HEK293 (cell line): ENCODE data around the gene TRUB1.

Source experiments
- CTCF ChIA-PET: fragments of 350-600 bp; formaldehyde crosslinking; extraction: SDS; loops from one replicate; lab custom pipeline; 2021; ENCODE audit warnings: antibody characterized with exemption; lab: Yijun Ruan, JAX
- POLR2A ChIA-PET: fragments of 300-600 bp; formaldehyde crosslinking; extraction: SDS; loops from one replicate; lab custom pipeline; 2020; ENCODE audit warnings: antibody characterized with exemption, inconsistent platforms; lab: Yijun Ruan, JAX
- H3K27ac ChIP-seq: fragments of 200-500 bp; sonication (Bioruptor generic); 2 replicates; pipeline ENCODE4 v1.5.1; 2014; ENCODE audit warnings: low read depth, low read length, control low read depth, inconsistent platforms; ENCODE audit errors: extremely low read depth
- H3K36me3 ChIP-seq, 2 experiments: fragments of 200-500 bp in 1 of 2; sonication (Bioruptor generic) in 1 of 2; 1 replicate in 1 of 2; 2 replicates in 1 of 2; pipeline ENCODE4 v1.5.1; 2014 to 2017; ENCODE audit warnings: inconsistent platforms in 2 of 2, low read length in 2 of 2; ENCODE audit not compliant: control insufficient read depth in 2 of 2, insufficient read depth in 1 of 2
- H3K4me1 ChIP-seq: fragments of 200-500 bp; sonication (Bioruptor generic); 2 replicates; pipeline ENCODE4 v1.5.1; 2014; ENCODE audit warnings: mild to moderate bottlenecking, low read length, inconsistent platforms; ENCODE audit not compliant: control insufficient read depth, insufficient read depth
- H3K4me3 ChIP-seq: 2 replicates; pipeline ENCODE4 v1.5.1; 2011; ENCODE audit warnings: low read depth, mild to moderate bottlenecking, control low read depth, low read length, moderate library complexity
- H3K9me3 ChIP-seq: fragments of 200-500 bp; sonication (Bioruptor generic); 2 replicates; pipeline ENCODE4 v1.5.1; 2014; ENCODE audit warnings: low read depth, low read length, inconsistent platforms; ENCODE audit not compliant: control insufficient read depth, insufficient read depth
- KLF1 ChIP-seq: fragments of 450-650 bp; formaldehyde crosslinking; IDR thresholded peaks from 2 replicates; pipeline ENCODE4 v1.5.1; 2016; ENCODE audit warnings: missing biosample characterization, missing genetic modification characterization
- SALL2 ChIP-seq: fragments of 450-650 bp; formaldehyde crosslinking; IDR thresholded peaks from 2 replicates; pipeline ENCODE4 v1.5.0; 2017; ENCODE audit warnings: missing biosample characterization, mild to moderate bottlenecking, missing genetic modification characterization, borderline replicate concordance
- ZBTB21 ChIP-seq: fragments of 450-650 bp; formaldehyde crosslinking; IDR thresholded peaks from 2 replicates; pipeline ENCODE4 v1.5.1; 2017; ENCODE audit warnings: missing biosample characterization, missing genetic modification characterization
- ZNF121 ChIP-seq: fragments of 450-650 bp; formaldehyde crosslinking; IDR thresholded peaks from 2 replicates; pipeline ENCODE4 v1.5.1; 2016; ENCODE audit warnings: missing biosample characterization, missing genetic modification characterization
- ZNF138 ChIP-seq: fragments of 450-650 bp; formaldehyde crosslinking; IDR thresholded peaks from 2 replicates; pipeline ENCODE4 v1.5.1; 2016; ENCODE audit warnings: missing biosample characterization, missing genetic modification characterization, borderline replicate concordance
- ZNF549 ChIP-seq: fragments of 450-650 bp; IDR thresholded peaks from 2 replicates; pipeline ENCODE4 v1.5.1; 2018; ENCODE audit warnings: missing biosample characterization, missing genetic modification characterization, mild to moderate bottlenecking, inconsistent platforms, moderate library complexity
- ZNF843 ChIP-seq: fragments of 450-650 bp; formaldehyde crosslinking; IDR thresholded peaks from 2 replicates; pipeline ENCODE4 v1.5.1; 2016; ENCODE audit warnings: missing biosample characterization, missing genetic modification characterization
- TF ChIP-seq, protein P1 (sequence below): fragments of 450-650 bp; formaldehyde crosslinking; IDR thresholded peaks from 2 replicates; pipeline ENCODE4 v1.5.1; 2017; ENCODE audit warnings: missing biosample characterization, mild to moderate bottlenecking, missing genetic modification characterization, moderate library complexity
- TF ChIP-seq, protein P2 (sequence below): fragments of 450-650 bp; formaldehyde crosslinking; conservative IDR thresholded peaks from 2 replicates; pipeline ENCODE4 v1.5.1; 2016; ENCODE audit warnings: low read depth, missing biosample characterization, missing genetic modification characterization
- TF ChIP-seq, protein P3 (sequence below): fragments of 450-650 bp; formaldehyde crosslinking; IDR thresholded peaks from 2 replicates; pipeline ENCODE4 v1.5.1; 2017; ENCODE audit warnings: missing biosample characterization, missing genetic modification characterization
- TF ChIP-seq, protein P4 (sequence below): fragments of 450-650 bp; formaldehyde crosslinking; IDR thresholded peaks from 2 replicates; pipeline ENCODE4 v1.5.1; 2016; ENCODE audit warnings: missing biosample characterization, missing genetic modification characterization
- TF ChIP-seq, protein P5 (sequence below): fragments of 450-650 bp; formaldehyde crosslinking; conservative IDR thresholded peaks from 2 replicates; pipeline ENCODE4 v1.5.1; 2016; ENCODE audit warnings: low read depth, missing biosample characterization, missing genetic modification characterization

The TRUB1 gene

DNA sequence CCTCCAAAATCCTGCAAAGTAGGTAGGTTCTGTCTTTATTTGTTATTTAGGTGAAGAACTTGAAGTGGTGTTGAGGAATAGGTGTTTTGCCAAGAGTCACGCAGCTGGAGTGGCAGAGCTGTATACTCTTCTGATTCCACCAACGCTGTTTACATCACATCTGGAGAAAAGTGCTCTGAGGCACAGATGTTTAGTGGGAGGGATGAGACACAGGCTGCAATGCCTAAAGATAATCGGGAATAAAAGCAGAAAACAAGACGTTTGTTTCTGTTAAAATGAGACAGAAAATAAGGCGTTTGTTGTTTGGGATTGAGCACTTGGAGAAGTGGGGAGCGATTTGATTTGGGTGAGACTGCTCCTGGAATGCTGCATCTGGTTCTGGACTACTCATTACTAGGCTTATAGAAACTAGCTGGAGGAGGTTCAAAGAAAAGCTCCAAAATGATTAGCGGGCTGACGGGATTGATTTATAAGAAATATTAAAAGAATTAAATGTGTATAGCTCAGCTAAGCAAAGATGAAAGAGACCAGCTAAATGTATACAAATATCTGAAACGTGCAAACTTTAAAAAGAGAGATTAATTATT is 54.3 kb downstream of the TRUB1 start:
- Histone ChIP-seq H3K4me1 (no peaks in the 10 kb centered on the region), H3K4me3 (no peak overlapping the region), H3K36me3 (no peaks in the 10 kb centered on the region), H3K27ac (no peak overlapping the region), H3K9me3 (no peaks in the 10 kb centered on the region)
- ChIA-PET POLR2A (no interaction called here), CTCF (interaction anchor here (1.4 kb wide), 1 partner anchor 37 kb away, joined by 5 read pairs; no protein-coding TSS in a partner anchor)
- TF ChIP-seq, protein P1, sequence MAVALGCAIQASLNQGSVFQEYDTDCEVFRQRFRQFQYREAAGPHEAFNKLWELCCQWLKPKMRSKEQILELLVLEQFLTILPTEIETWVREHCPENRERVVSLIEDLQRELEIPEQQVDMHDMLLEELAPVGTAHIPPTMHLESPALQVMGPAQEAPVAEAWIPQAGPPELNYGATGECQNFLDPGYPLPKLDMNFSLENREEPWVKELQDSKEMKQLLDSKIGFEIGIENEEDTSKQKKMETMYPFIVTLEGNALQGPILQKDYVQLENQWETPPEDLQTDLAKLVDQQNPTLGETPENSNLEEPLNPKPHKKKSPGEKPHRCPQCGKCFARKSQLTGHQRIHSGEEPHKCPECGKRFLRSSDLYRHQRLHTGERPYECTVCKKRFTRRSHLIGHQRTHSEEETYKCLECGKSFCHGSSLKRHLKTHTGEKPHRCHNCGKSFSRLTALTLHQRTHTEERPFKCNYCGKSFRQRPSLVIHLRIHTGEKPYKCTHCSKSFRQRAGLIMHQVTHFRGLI = no peak
- TF ChIP-seq ZNF843 = no peak
- no peak for TF ChIP-seq SALL2 (tag by site-specific recombination)
- TF ChIP-seq ZNF138 (tag by site-specific recombination) = no peak
- no peak for TF ChIP-seq ZNF121 (tag by site-specific recombination)
- no peak for TF ChIP-seq ZBTB21 (tag by site-specific recombination)
- TF ChIP-seq, protein P2, sequence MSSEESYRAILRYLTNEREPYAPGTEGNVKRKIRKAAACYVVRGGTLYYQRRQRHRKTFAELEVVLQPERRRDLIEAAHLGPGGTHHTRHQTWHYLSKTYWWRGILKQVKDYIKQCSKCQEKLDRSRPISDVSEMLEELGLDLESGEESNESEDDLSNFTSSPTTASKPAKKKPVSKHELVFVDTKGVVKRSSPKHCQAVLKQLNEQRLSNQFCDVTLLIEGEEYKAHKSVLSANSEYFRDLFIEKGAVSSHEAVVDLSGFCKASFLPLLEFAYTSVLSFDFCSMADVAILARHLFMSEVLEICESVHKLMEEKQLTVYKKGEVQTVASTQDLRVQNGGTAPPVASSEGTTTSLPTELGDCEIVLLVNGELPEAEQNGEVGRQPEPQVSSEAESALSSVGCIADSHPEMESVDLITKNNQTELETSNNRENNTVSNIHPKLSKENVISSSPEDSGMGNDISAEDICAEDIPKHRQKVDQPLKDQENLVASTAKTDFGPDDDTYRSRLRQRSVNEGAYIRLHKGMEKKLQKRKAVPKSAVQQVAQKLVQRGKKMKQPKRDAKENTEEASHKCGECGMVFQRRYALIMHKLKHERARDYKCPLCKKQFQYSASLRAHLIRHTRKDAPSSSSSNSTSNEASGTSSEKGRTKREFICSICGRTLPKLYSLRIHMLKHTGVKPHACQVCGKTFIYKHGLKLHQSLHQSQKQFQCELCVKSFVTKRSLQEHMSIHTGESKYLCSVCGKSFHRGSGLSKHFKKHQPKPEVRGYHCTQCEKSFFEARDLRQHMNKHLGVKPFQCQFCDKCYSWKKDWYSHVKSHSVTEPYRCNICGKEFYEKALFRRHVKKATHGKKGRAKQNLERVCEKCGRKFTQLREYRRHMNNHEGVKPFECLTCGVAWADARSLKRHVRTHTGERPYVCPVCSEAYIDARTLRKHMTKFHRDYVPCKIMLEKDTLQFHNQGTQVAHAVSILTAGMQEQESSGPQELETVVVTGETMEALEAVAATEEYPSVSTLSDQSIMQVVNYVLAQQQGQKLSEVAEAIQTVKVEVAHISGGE (tag by site-specific recombination) = no peak
- TF ChIP-seq, protein P3, sequence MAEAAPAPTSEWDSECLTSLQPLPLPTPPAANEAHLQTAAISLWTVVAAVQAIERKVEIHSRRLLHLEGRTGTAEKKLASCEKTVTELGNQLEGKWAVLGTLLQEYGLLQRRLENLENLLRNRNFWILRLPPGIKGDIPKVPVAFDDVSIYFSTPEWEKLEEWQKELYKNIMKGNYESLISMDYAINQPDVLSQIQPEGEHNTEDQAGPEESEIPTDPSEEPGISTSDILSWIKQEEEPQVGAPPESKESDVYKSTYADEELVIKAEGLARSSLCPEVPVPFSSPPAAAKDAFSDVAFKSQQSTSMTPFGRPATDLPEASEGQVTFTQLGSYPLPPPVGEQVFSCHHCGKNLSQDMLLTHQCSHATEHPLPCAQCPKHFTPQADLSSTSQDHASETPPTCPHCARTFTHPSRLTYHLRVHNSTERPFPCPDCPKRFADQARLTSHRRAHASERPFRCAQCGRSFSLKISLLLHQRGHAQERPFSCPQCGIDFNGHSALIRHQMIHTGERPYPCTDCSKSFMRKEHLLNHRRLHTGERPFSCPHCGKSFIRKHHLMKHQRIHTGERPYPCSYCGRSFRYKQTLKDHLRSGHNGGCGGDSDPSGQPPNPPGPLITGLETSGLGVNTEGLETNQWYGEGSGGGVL (tag by site-specific recombination) = no peak
- TF ChIP-seq, protein P4, sequence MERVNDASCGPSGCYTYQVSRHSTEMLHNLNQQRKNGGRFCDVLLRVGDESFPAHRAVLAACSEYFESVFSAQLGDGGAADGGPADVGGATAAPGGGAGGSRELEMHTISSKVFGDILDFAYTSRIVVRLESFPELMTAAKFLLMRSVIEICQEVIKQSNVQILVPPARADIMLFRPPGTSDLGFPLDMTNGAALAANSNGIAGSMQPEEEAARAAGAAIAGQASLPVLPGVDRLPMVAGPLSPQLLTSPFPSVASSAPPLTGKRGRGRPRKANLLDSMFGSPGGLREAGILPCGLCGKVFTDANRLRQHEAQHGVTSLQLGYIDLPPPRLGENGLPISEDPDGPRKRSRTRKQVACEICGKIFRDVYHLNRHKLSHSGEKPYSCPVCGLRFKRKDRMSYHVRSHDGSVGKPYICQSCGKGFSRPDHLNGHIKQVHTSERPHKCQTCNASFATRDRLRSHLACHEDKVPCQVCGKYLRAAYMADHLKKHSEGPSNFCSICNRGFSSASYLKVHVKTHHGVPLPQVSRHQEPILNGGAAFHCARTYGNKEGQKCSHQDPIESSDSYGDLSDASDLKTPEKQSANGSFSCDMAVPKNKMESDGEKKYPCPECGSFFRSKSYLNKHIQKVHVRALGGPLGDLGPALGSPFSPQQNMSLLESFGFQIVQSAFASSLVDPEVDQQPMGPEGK (tag by site-specific recombination) = no peak
- no peak for TF ChIP-seq ZNF549
- no peak for TF ChIP-seq KLF1
- TF ChIP-seq, protein P5, sequence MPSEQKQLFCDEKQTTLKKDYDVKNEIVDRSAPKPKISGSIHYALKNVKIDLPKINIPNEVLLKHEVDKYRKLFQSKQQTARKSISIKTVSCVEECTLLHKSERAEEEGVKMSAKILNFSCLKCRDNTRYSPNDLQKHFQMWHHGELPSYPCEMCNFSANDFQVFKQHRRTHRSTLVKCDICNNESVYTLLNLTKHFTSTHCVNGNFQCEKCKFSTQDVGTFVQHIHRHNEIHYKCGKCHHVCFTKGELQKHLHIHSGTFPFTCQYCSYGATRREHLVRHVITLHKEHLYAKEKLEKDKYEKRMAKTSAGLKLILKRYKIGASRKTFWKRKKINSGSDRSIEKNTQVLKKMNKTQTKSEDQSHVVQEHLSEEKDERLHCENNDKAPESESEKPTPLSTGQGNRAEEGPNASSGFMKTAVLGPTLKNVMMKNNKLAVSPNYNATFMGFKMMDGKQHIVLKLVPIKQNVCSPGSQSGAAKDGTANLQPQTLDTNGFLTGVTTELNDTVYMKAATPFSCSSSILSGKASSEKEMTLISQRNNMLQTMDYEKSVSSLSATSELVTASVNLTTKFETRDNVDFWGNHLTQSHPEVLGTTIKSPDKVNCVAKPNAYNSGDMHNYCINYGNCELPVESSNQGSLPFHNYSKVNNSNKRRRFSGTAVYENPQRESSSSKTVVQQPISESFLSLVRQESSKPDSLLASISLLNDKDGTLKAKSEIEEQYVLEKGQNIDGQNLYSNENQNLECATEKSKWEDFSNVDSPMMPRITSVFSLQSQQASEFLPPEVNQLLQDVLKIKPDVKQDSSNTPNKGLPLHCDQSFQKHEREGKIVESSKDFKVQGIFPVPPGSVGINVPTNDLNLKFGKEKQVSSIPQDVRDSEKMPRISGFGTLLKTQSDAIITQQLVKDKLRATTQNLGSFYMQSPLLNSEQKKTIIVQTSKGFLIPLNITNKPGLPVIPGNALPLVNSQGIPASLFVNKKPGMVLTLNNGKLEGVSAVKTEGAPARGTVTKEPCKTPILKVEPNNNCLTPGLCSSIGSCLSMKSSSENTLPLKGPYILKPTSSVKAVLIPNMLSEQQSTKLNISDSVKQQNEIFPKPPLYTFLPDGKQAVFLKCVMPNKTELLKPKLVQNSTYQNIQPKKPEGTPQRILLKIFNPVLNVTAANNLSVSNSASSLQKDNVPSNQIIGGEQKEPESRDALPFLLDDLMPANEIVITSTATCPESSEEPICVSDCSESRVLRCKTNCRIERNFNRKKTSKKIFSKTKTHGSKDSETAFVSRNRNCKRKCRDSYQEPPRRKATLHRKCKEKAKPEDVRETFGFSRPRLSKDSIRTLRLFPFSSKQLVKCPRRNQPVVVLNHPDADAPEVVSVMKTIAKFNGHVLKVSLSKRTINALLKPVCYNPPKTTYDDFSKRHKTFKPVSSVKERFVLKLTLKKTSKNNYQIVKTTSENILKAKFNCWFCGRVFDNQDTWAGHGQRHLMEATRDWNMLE (tag by site-specific recombination) = no peak
- TF ChIP-seq, all 188 proteins: peak for 0
